GM19372 (cell line): ENCODE measurements around the gene CASZ1.

Experiments used
- ATAC-seq: cut with Tn5 transposase; IDR thresholded peaks from one replicate; pipeline ENCODE4 v1.9.1; 2021; ENCODE audit warnings: mild to moderate bottlenecking, low read depth, moderate library complexity; ENCODE audit not compliant: unreplicated experiment

The CASZ1 gene

GRCh38 chr1:10678852-10679251, 117.6 kb downstream of the CASZ1 start:
- no peak for ATAC-seq

DNA sequence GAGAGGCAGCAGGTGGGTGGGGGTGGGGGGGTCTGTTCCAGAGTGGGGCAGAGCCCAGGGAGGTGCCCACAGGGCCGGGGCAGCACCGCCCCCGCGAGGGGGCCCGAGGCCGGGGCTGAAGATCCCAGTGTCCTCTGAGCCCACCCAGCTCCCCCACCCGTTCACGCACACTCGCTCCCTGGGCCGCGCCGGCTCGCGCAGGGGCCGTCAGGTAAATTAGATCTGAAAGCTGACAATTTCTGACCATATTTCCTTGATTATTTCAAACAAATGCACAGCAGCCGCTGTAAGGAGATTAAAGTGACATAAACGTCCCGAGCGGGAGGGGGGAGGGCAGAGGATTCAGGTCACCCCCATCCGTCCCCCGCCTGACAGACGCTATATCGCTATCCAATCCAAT, 118.0 kb downstream of the CASZ1 start:
- no peak for ATAC-seq

DNA sequence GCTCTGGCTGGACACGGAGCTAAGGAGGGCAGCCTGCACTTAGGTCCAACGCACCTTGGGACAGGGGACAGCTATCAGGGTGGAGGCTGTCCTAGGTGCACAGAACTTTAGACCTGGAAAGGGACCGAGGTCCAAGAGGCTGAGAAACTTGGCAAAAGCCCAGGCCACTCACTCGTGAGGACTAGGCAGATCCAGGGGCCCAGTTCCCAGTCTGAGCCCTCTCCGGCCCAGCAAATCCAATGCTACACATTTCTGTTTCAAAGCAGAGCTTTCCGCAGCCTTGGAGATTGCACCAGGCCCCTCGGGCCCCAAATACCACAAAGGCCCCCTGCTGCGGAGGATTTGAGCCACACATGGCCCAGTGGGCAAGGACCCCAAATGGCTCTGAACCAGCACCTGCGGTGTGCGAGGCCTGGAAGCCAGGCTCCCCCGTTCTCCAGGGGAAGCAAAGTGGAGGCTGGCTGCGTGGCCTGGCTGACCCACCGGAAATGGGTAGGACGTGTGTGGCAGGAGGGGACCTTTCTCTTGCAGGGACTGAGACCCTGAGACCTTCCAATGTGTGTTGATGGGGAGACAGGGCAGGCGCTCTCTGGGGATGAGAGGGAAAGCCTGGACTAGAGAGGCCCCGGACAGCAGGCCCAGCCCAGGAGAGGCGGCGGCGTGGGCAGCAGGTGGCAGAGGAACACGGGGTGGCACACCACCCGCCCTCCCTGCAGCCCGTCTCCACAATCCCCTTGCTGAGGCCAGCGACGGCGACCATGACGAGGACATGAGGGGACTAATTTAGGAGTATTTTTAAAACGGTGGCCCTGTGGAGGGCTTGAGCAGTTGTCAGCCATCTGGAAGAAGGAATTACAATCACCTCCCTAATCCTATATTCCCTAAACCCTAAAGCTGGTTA, 118.7 kb downstream of the CASZ1 start:
- ATAC-seq, result no peak

DNA sequence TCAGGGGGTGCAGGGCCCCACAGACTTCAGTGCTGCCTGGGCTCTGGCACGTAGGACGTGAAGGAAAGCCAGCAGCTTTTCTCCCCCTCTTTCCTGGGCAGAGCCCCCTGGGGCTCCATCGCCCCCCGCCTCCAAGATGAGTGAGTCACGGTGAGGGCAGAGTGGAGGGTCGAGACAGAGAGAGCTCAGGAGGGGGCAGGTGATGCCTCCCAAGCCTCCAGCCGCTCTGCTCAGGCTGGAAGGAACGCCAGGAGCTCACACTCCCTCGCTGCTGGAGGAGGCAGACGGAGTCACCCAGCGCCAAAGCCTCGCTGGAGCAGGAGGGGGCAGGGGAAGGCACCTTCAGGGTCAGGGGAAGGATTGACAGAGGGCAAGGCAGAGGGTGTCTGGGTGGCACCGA, 119.5 kb downstream of the CASZ1 start:
- no peak for ATAC-seq

- ATAC-seq, result no peak
Observed at GRCh38 chr1:10675813-10676212, 120.6 kb downstream of the CASZ1 start.

GRCh38 chr1:10674700-10675609, 121.5 kb downstream of the CASZ1 start:
- ATAC-seq, result no peak

DNA sequence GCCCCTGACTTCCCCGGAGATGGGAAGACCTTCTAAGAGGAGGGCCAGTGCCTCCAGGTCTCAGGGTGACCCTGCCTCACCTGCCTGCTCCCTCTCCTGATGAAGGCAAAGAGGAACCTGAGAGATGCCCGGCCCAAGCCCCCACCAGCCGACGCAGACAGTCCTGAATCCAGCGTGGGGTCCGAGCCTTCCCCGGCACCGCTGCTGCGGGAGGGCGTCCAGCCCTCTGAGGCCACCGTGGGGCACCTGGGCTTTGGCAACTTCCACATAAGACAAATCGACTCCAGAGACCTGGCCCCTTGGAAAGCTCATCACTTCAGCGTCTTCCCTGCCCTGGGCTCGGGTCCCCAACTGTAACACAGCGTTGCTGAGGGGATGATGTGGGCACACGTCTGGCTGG, 122.2 kb downstream of the CASZ1 start:
- ATAC-seq, result no peak

GRCh38 chr1:10673109-10673711, 123.2 kb downstream of the CASZ1 start:
- ATAC-seq, result no peak

- no peak for ATAC-seq
Observed at GRCh38 chr1:10672343-10673050, 123.9 kb downstream of the CASZ1 start.

GRCh38 chr1:10671622-10672342, 124.7 kb downstream of the CASZ1 start:
- ATAC-seq, result no peak

DNA sequence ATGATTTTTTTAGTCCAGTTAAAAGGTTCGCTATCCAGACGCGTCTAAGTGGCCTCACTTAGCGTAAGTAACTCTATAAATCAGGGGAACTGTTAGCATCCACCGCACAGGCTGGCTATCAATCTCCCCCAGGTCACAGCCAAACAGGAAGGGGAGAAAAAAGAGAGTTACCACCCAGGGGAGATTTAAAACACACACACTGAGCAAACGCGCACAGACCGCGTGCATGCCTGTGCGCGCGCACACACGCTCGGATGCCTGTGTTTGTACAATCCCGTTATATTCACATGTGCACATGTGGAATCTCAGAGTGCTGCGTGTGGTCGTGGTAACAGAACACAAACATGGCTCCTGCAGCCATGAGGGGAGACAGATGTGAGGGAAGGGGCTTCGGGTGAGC, 125.4 kb downstream of the CASZ1 start:
- no peak for ATAC-seq

- ATAC-seq, result no peak
Observed at GRCh38 chr1:10670190-10670589, 126.3 kb downstream of the CASZ1 start.

- ATAC-seq, result no peak
Observed at GRCh38 chr1:10669570-10669969, 126.9 kb downstream of the CASZ1 start.

GRCh38 chr1:10667861-10668761, 128.3 kb downstream of the CASZ1 start:
- no peak for ATAC-seq

GRCh38 chr1:10665930-10666850, 130.3 kb downstream of the CASZ1 start:
- no peak for ATAC-seq

GRCh38 chr1:10665226-10665625, 131.2 kb downstream of the CASZ1 start:
- ATAC-seq, result no peak

DNA sequence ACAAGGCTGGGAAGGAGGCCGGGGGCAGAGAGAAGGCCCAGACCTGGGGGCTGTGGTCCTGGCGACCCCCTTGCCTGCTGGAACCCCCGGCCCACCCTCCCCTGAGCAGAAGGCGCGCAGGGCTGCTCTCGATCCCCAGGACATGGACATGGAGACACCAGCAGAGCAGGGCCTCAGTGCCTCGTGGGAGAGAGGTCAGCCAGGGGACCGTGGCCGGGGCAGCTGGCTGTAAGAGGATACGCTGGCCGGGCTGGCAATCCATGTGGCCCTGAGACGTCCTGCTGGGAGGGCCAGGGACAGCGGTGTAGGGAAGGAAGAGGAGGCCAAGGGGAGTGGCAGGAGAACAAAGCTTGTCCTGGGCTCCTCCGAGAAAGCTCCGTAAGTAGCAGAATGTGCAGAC, 132.2 kb downstream of the CASZ1 start:
- no peak for ATAC-seq

DNA sequence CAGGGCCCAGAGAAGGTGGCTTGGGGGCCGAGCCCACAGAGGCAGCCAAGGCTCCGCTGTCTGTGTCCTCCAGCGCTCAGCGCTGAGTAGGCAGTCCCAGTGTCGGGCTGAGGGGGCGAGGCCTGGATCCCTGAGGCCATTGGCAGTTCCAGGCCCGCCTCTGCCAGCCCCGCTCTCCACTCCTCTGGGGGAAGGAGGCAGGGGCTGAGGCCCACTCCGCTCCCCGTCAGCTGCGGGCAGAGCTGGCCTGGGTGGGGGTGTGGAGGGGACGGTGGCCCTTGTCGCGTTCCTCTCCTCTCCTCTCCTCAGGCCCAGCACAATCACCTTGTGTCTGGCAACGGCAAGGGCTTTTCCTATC, 132.8 kb downstream of the CASZ1 start:
- no peak for ATAC-seq
